ENCODE results near the gene GPR75. TPM values are rescaled to one million over a fixed set of nuclear protein-coding genes. Genes with fewer than 3 reads are reported as not detected.

The GPR75 gene
- total and polyA plus RNA-seq, 2 of the 13 experiments (the other 11 are each of a cell fraction or from before 2014, with no cell fraction given): 3.3 to 4.1 TPM

DNA sequence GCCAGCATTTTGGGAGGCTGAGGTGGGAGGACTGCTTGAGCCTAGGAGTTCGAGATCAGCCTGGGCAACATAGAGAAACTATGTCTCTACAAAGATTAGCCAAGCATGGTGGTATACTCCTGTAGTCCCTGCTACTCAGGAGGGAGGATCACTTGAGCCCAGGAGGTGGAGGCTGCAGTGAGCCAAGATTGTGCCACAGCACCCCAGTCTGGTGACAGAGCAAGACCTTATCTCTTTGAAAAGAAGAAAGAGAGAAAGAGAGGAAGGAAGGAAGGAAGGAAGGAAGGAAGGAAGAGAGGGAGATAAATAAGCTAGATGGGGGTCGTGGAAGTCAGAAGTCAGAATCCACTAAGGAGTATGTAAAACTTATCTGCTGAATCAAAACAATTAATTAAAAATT lies 16.2 kb downstream of the GPR75 start:
- Histone ChIP-seq H3K9ac (ENCODE audit: insufficient read depth, low read depth, low read length) (no peak overlapping the region), H2AFZ (ENCODE audit: low read length) (no peak overlapping the region), H3K27ac (ENCODE audit: extremely low read length, insufficient read depth, low read length) (no peak overlapping the region), H3K4me2 (ENCODE audit: low read depth, low read length) (no peak overlapping the region), H3K36me3 (replicated peaks in 1 of 2; ENCODE audit: control insufficient read depth in 1 of 2, insufficient read depth in 2 of 2, low read length in 2 of 2) (no peaks in the 10 kb centered on the region), H3K9me3 (ENCODE audit: low read length) (no peaks in the 10 kb centered on the region), H4K20me1 (ENCODE audit: insufficient read depth, low read length) (no peaks in the 10 kb centered on the region), H3K4me1 (ENCODE audit: insufficient read depth, low read length) (peaks cover 14% of the 10 kb centered on the region), H3K4me3 (replicated peaks in 1 of 3; ENCODE audit: insufficient read depth in 1 of 3, low read depth in 2 of 3, low read length in 3 of 3) (no peak overlapping the region), H3K79me2 (ENCODE audit: insufficient read depth, low read length) (no peaks in the 10 kb centered on the region), H3K27me3 (ENCODE audit: control insufficient read depth in 1 of 2, insufficient read depth in 2 of 2, low read length in 2 of 2) (no peaks in the 10 kb centered on the region)
- intact Hi-C loops (cut with micrococcal nuclease; ENCODE audit: unreplicated experiment): no loop called here
- 91% methylated on average over 2 of the region's 2 CpGs for WGBS (ENCODE audit: low lambda C conversion rate)
- DNase-seq (ENCODE audit: low spot score) (no peak), FAIRE-seq (no peak), ATAC-seq (no peak)
- BruUV-seq (replicated peaks): no TSS peak
- TF ChIP-seq CTCF (CRISPR knock-in tag; IDR thresholded peaks at IDR 0.05) (peak; percentile 40), SUZ12 (IDR thresholded peaks at IDR 0.05; ENCODE audit: low read depth, low read length) (no peak), ZNF33A (CRISPR knock-in tag; IDR thresholded peaks at IDR 0.05; ENCODE audit: borderline replicate concordance) (no peak), ZNF263 (CRISPR knock-in tag; IDR thresholded peaks at IDR 0.05) (peak; percentile 38; the same call in 1 of the 2 replicates)
- TF ChIP-seq, protein P1, sequence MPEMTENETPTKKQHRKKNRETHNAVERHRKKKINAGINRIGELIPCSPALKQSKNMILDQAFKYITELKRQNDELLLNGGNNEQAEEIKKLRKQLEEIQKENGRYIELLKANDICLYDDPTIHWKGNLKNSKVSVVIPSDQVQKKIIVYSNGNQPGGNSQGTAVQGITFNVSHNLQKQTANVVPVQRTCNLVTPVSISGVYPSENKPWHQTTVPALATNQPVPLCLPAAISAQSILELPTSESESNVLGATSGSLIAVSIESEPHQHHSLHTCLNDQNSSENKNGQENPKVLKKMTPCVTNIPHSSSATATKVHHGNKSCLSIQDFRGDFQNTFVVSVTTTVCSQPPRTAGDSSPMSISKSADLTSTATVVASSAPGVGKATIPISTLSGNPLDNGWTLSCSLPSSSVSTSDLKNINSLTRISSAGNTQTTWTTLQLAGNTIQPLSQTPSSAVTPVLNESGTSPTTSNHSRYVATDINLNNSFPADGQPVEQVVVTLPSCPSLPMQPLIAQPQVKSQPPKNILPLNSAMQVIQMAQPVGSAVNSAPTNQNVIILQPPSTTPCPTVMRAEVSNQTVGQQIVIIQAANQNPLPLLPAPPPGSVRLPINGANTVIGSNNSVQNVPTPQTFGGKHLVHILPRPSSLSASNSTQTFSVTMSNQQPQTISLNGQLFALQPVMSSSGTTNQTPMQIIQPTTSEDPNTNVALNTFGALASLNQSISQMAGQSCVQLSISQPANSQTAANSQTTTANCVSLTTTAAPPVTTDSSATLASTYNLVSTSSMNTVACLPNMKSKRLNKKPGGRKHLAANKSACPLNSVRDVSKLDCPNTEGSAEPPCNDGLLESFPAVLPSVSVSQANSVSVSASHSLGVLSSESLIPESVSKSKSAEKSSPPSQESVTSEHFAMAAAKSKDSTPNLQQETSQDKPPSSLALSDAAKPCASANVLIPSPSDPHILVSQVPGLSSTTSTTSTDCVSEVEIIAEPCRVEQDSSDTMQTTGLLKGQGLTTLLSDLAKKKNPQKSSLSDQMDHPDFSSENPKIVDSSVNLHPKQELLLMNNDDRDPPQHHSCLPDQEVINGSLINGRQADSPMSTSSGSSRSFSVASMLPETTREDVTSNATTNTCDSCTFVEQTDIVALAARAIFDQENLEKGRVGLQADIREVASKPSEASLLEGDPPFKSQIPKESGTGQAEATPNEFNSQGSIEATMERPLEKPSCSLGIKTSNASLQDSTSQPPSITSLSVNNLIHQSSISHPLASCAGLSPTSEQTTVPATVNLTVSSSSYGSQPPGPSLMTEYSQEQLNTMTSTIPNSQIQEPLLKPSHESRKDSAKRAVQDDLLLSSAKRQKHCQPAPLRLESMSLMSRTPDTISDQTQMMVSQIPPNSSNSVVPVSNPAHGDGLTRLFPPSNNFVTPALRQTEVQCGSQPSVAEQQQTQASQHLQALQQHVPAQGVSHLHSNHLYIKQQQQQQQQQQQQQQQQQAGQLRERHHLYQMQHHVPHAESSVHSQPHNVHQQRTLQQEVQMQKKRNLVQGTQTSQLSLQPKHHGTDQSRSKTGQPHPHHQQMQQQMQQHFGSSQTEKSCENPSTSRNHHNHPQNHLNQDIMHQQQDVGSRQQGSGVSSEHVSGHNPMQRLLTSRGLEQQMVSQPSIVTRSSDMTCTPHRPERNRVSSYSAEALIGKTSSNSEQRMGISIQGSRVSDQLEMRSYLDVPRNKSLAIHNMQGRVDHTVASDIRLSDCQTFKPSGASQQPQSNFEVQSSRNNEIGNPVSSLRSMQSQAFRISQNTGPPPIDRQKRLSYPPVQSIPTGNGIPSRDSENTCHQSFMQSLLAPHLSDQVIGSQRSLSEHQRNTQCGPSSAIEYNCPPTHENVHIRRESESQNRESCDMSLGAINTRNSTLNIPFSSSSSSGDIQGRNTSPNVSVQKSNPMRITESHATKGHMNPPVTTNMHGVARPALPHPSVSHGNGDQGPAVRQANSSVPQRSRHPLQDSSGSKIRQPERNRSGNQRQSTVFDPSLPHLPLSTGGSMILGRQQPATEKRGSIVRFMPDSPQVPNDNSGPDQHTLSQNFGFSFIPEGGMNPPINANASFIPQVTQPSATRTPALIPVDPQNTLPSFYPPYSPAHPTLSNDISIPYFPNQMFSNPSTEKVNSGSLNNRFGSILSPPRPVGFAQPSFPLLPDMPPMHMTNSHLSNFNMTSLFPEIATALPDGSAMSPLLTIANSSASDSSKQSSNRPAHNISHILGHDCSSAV (CRISPR knock-in tag; IDR thresholded peaks at IDR 0.05; ENCODE audit: borderline replicate concordance): no peak
- ChIA-PET CTCF (ENCODE audit: low intra/inter-chr PET ratio, low total read pairs) (no interaction called here), POLR2A (no interaction called here)
- in situ Hi-C loops (cut with HindIII; ENCODE audit: extremely low pct_ligation_motif_present, low pct_unique_long_range_greater_than_20kb): no loop called here
